Spleen (tissue), 11 donors: ENCODE measurements around the gene C15orf40. TPM values are rescaled to one million over a fixed set of nuclear protein-coding genes. Genes with fewer than 3 reads are reported as not detected.

Source experiments
- DNase-seq: peaks from one replicate; pipeline ENCODE4 v3.0.0-alpha.2; 2020
- H3K27ac ChIP-seq, 8 donors: fragments of 200-600 bp; sonication (generic) in 7 of 8; 1 replicate in 4 of 8; 2 replicates in 4 of 8; pipeline versions ENCODE4 v1.5.0 to v1.8.0; 2016 to 2021; ENCODE audit warnings: inconsistent platforms in 4 of 8, mild to moderate bottlenecking in 4 of 8, moderate library complexity in 1 of 8
- H3K27me3 ChIP-seq, 7 donors: fragments of 200-600 bp; sonication (generic) in 6 of 7; replicated peaks in 1 of 7; 1 replicate in 4 of 7; 2 replicates in 3 of 7; pipeline versions ENCODE4 v1.5.0 to v1.8.0; 2016 to 2021; ENCODE audit warnings: inconsistent platforms in 3 of 7, mild to moderate bottlenecking in 1 of 7
- H3K36me3 ChIP-seq, 6 donors: fragments of 200-600 bp; sonication (generic) in 5 of 6; 1 replicate in 4 of 6; 2 replicates in 2 of 6; pipeline versions ENCODE4 v1.5.0 to v1.8.0; 2016 to 2021; ENCODE audit warnings: inconsistent platforms in 2 of 6
- H3K4me1 ChIP-seq, 6 donors: fragments of 200-600 bp; sonication (generic) in 5 of 6; 1 replicate in 3 of 6; 2 replicates in 3 of 6; pipeline versions ENCODE4 v1.5.0 to v1.8.0; 2016 to 2021; ENCODE audit warnings: inconsistent platforms in 3 of 6
- H3K4me3 ChIP-seq, 8 donors: fragments of 200-600 bp; sonication (generic) in 7 of 8; 1 replicate in 4 of 8; 2 replicates in 4 of 8; pipeline versions ENCODE4 v1.5.0 to v1.8.0; 2016 to 2021; ENCODE audit warnings: inconsistent platforms in 4 of 8, mild to moderate bottlenecking in 4 of 8, moderate library complexity in 2 of 8
- H3K9me3 ChIP-seq, 8 donors: fragments of 200-600 bp; sonication (generic) in 7 of 8; 1 replicate in 4 of 8; 2 replicates in 4 of 8; pipeline versions ENCODE4 v1.5.0 to v1.8.0; 2016 to 2021; ENCODE audit warnings: inconsistent platforms in 4 of 8
- POLR2A ChIP-seq, 3 donors: fragments of 450-650 bp; IDR thresholded peaks; one replicate each; pipeline ENCODE4 v1.5.1; 2017; ENCODE audit warnings: antibody characterized with exemption in 3 of 3, mild to moderate bottlenecking in 1 of 3
- POLR2AphosphoS5 ChIP-seq, 3 donors: sonication (generic); formaldehyde crosslinking; IDR thresholded peaks; one replicate each; pipeline ENCODE4 v1.5.1; 2017; ENCODE audit warnings: antibody characterized with exemption in 3 of 3
- WGBS, 5 donors: extraction: QIAGEN DNeasy Blood & Tissue Kit in 3 of 5; methylation state at CpG; one replicate each; pipeline versions ENCODE4 v1.1.5 to v1.1.7; 2013 to 2018; 5-methylcytosine and 5-hydroxymethylcytosine counted together
- intact Hi-C: fragments of 100-400 bp; cut with DNase I; formaldehyde crosslinking; loops from one replicate; pipeline ENCODE4 v1.15.0; 2023; ENCODE audit warnings: low total_unique reads
- polyA plus RNA-seq, 3 donors: library from polyadenylated mRNA; stranded (reverse); fragments of 200-250 nt; gene quantifications; one replicate each; pipeline ENCODE4 v1.2.1, GENCODE V29; 2013
- total RNA-seq, 7 donors: library from RNA; depleted of rRNA in 3 of 7; stranded (reverse); fragments of >200 nt in 3 of 7; fragmentation: NEBNext Ultra II Directional in 4 of 7; extraction: Animal tissue kit (Norgen Biotek cat#: 25700) in 4 of 7; gene quantifications; one replicate each; pipeline versions ENCODE4 v1.1.0 to v1.2.1, GENCODE V29; 2016 to 2021
- TF ChIP-seq, protein P1 (sequence below), 11 experiments: fragments of 200-600 bp in 7 of 11; fragments of 450-650 bp in 4 of 11; sonication (generic) in 4 of 11; IDR thresholded peaks in 8 of 11; conservative IDR thresholded peaks in 3 of 11; 1 replicate in 7 of 11; 2 replicates in 4 of 11; pipeline versions ENCODE4 v1.4.0 to v1.8.0; 2016 to 2021; ENCODE audit warnings: antibody characterized with exemption in 11 of 11, inconsistent platforms in 4 of 11, mild to moderate bottlenecking in 1 of 11
- donor health status: healthy with polysubstance abuse.
- donor health status: DM: no; HTN: no; CAD: no; lungs with moderate emphysema.
- donor health status: DM: no; HTN: no; CAD: no.
- donor health status: Bipolar disorder and iron deficiency.
- donor health status: healthy.
- donor health status: DM: no; HTN: no; CAD: no.
- donor health status: DM: yes; HTN: yes; CAD: no.

C15orf40 gene
- total and polyA plus RNA-seq, 10 donors = 12.9 to 34.9 (median 23.0) TPM

GRCh38 chr15:82966671-82967071 is 44.8 kb downstream of the C15orf40 start:
- Histone ChIP-seq H3K4me1 (no peaks in the 10 kb centered on the region), H3K9me3 (no peaks in the 10 kb centered on the region), H3K27ac (no peak overlapping the region), H3K4me3 (no peak overlapping the region), H3K27me3 (no peaks in the 10 kb centered on the region), H3K36me3 (no peaks in the 10 kb centered on the region)
- WGBS, 5 donors = 41 to 54% (median 46%) methylated on average over 4 of the region's 4 CpGs
- TF ChIP-seq, protein P1, sequence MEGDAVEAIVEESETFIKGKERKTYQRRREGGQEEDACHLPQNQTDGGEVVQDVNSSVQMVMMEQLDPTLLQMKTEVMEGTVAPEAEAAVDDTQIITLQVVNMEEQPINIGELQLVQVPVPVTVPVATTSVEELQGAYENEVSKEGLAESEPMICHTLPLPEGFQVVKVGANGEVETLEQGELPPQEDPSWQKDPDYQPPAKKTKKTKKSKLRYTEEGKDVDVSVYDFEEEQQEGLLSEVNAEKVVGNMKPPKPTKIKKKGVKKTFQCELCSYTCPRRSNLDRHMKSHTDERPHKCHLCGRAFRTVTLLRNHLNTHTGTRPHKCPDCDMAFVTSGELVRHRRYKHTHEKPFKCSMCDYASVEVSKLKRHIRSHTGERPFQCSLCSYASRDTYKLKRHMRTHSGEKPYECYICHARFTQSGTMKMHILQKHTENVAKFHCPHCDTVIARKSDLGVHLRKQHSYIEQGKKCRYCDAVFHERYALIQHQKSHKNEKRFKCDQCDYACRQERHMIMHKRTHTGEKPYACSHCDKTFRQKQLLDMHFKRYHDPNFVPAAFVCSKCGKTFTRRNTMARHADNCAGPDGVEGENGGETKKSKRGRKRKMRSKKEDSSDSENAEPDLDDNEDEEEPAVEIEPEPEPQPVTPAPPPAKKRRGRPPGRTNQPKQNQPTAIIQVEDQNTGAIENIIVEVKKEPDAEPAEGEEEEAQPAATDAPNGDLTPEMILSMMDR (IDR thresholded peaks at IDR 0.05 in 8 of 11, conservative IDR thresholded peaks at IDR 0.05 in 3 of 11) = no peak
- no peak for TF ChIP-seq POLR2AphosphoS5 (IDR thresholded peaks at IDR 0.05)
- TF ChIP-seq POLR2A (IDR thresholded peaks at IDR 0.05) = no peak
- no peak for DNase-seq
- intact Hi-C loops = no loop called here

DNA sequence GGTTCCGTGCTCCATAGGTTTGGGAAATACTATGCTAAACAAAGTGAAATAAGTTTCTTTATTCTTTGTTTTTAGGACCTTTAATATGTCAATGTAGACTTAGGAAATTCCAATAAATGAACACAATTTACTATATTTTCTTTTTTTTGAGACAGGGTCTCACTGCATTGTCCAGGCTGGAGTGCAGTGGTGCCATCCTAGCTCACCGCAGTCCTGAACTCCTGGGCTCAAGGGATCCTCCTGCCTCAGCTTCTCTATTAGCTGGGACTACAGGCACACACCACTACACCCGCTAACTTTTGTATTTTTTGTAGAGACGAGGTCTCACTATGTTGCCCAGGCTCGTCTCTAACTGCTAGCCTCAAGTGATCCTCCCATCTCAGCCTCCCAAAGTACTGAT is 46.5 kb downstream of the C15orf40 start:
- intact Hi-C loops = no loop called here
- Histone ChIP-seq H3K4me3 (no peak overlapping the region), H3K9me3 (no peaks in the 10 kb centered on the region), H3K27me3 (no peaks in the 10 kb centered on the region), H3K27ac (no peak overlapping the region), H3K36me3 (no peaks in the 10 kb centered on the region), H3K4me1 (no peaks in the 10 kb centered on the region)
- DNase-seq = no peak
- TF ChIP-seq POLR2AphosphoS5 (IDR thresholded peaks at IDR 0.05) = no peak
- no peak for TF ChIP-seq POLR2A (IDR thresholded peaks at IDR 0.05)
- TF ChIP-seq, protein P1 (IDR thresholded peaks at IDR 0.05 in 8 of 11, conservative IDR thresholded peaks at IDR 0.05 in 3 of 11) = no peak
- 95 to 99% (median 96%) methylated on average over 5 of the region's 5 CpGs for WGBS, 5 donors

DNA sequence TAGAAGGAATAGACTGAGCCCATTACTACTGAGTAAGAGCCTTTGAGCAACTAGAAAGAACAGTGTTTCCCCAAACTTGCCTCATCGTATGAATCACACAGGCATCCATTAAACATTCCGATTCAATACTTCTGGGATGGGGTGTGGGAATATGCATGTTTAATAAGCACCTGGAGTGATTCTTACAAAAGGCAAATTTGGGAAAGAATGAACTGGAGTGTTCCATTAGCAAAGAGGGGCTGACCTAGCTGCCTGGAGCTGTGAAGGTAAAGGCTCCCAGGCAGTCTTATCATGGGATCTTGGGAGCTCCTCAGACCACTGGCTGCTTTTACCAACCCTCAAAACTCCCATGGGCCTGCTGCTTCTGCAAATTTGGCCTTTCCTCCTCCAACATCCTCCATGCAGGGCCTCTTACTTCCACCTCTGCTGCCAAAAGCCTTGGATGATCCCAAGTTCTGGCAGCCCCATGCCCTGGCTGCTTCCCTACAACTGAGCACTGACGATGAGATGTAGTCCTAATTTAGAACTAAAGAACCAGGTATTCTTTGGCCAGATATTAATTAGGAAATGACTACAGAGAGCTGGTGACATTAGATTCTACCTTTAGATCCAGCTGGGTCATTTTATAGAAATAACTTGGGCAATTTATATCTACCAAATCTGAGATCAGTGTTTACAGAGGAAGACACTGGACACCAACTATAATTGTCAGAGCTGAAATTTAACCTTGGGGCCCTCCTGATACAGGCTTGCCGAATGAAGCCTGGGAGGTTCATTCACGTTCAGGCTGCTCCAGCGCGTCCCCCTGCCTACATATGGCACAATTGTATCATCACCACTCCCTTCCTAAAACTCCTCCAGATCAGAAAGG is 47.7 kb downstream of the C15orf40 start:
- no peak for TF ChIP-seq POLR2AphosphoS5 (IDR thresholded peaks at IDR 0.05)
- TF ChIP-seq, protein P1 (IDR thresholded peaks at IDR 0.05 in 8 of 11, conservative IDR thresholded peaks at IDR 0.05 in 3 of 11) = no peak
- no peak for TF ChIP-seq POLR2A (IDR thresholded peaks at IDR 0.05)

DNA sequence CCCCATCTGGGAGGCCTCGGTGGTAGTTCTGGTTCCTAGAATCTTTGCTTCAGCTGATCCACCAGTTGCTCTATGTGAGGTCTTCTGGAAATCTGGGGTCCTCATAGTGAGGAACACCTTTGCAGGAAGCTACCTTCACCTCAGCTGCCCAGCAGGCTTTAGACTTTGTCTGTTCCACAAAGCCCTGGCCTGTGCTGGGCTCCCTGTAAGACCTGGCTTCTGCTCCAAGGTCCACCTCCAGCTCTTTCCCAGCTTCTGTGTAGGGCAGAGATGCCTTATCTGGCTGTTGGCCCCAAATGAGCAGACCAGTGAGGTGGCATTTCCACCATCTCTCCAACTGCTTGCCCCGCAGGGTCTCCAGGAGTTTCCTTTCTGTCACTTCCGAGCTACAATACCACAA is 50.7 kb downstream of the C15orf40 start:
- Histone ChIP-seq H3K27ac (no peak overlapping the region), H3K4me3 (no peak overlapping the region), H3K9me3 (no peaks in the 10 kb centered on the region), H3K36me3 (no peaks in the 10 kb centered on the region), H3K4me1 (no peaks in the 10 kb centered on the region), H3K27me3 (no peaks in the 10 kb centered on the region)
- whole genome bisulfite sequencing, 5 donors = 58 to 85% (median 78%) methylated on average over 3 of the region's 3 CpGs
- intact Hi-C loops = no loop called here
- DNase-seq = no peak
- TF ChIP-seq POLR2A (IDR thresholded peaks at IDR 0.05) (no peak), POLR2AphosphoS5 (IDR thresholded peaks at IDR 0.05) (no peak)
- TF ChIP-seq, protein P1 (IDR thresholded peaks at IDR 0.05 in 8 of 11, conservative IDR thresholded peaks at IDR 0.05 in 3 of 11) = no peak

More for the DNA sequence above, 47.7 kb downstream of the C15orf40 start:
- Histone ChIP-seq H3K27me3 (no peaks in the 10 kb centered on the region), H3K9me3 (no peaks in the 10 kb centered on the region), H3K4me1 (no peaks in the 10 kb centered on the region), H3K27ac (no peak overlapping the region), H3K4me3 (no peak overlapping the region), H3K36me3 (no peaks in the 10 kb centered on the region)
- DNase-seq = no peak
- intact Hi-C loops = no loop called here
- 90 to 93% (median 91%) methylated on average over 7 of the region's 7 CpGs for WGBS, 5 donors
